ENCODE data around the gene SLC44A2.

The SLC44A2 gene

DNA sequence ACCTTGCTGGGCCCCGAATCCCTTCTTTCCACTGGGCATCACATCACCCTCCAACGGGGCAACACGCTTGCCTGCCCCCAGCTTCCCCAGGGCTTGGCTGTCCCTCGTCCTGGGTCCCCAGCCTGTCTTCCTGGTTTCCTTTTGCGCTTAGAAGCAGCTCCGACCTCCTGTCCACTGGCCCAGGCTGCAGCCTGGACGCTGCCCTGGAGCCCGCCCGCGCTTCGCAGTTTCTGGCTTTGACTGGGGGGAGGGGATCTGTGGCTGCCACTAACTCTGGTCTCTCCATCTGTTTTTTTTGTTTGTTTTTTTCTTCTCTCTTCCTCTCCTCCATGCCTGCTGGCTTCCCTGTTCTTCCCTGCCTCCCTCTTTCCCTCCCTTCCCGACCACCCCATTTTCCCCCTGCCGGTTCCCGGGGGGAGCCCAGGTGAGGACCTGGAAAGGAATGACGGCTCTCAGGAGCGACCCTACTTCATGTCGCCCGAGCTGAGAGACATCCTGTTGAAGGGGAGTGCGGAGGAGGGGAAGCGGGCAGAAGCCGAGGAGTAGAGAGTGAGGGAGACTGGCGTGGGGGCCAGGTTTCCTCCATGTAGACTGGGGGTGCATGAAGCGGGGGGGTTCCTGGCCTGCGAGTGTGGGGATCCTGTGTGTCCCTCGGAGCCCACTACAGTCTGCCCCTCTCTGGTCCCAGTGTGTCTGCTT is 17.3 kb downstream of the SLC44A2 start:
- Histone ChIP-seq H3K4me1 (ENCODE audit: control insufficient read depth, insufficient read depth, low read length) (no peaks in the 10 kb centered on the region), H3K36me3 (ENCODE audit: control insufficient read depth in 2 of 2, insufficient read depth in 1 of 2, low read length in 2 of 2) (peaks cover 0 to 43% of the 10 kb centered on the region in 2 experiments; a peak in 2 of 3 replicates), H3K9me3 (ENCODE audit: control insufficient read depth, insufficient read depth, low read depth, low read length) (no peaks in the 10 kb centered on the region), H3K4me3 (ENCODE audit: low read depth, low read length) (no peak overlapping the region), H3K27ac (ENCODE audit: extremely low read depth, low read depth, low read length) (no peak overlapping the region)
- ChIA-PET CTCF (interaction anchor here (0.5 to 11.5 kb wide), 3 partner anchors 53 to 71 kb away, joined by 4 to 243 read pairs (median 10); no protein-coding TSS in a partner anchor), POLR2A (no interaction called here)
- TF ChIP-seq, protein P1, sequence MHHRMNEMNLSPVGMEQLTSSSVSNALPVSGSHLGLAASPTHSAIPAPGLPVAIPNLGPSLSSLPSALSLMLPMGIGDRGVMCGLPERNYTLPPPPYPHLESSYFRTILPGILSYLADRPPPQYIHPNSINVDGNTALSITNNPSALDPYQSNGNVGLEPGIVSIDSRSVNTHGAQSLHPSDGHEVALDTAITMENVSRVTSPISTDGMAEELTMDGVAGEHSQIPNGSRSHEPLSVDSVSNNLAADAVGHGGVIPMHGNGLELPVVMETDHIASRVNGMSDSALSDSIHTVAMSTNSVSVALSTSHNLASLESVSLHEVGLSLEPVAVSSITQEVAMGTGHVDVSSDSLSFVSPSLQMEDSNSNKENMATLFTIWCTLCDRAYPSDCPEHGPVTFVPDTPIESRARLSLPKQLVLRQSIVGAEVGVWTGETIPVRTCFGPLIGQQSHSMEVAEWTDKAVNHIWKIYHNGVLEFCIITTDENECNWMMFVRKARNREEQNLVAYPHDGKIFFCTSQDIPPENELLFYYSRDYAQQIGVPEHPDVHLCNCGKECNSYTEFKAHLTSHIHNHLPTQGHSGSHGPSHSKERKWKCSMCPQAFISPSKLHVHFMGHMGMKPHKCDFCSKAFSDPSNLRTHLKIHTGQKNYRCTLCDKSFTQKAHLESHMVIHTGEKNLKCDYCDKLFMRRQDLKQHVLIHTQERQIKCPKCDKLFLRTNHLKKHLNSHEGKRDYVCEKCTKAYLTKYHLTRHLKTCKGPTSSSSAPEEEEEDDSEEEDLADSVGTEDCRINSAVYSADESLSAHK (tag by site-specific recombination; IDR thresholded peaks at IDR 0.05): no peak
- 0 out of 2 replicates have a peak, but pooled peaks have one; percentile 16 for TF ChIP-seq ZNF366 (tag by site-specific recombination; conservative IDR thresholded peaks at IDR 0.05)

DNA sequence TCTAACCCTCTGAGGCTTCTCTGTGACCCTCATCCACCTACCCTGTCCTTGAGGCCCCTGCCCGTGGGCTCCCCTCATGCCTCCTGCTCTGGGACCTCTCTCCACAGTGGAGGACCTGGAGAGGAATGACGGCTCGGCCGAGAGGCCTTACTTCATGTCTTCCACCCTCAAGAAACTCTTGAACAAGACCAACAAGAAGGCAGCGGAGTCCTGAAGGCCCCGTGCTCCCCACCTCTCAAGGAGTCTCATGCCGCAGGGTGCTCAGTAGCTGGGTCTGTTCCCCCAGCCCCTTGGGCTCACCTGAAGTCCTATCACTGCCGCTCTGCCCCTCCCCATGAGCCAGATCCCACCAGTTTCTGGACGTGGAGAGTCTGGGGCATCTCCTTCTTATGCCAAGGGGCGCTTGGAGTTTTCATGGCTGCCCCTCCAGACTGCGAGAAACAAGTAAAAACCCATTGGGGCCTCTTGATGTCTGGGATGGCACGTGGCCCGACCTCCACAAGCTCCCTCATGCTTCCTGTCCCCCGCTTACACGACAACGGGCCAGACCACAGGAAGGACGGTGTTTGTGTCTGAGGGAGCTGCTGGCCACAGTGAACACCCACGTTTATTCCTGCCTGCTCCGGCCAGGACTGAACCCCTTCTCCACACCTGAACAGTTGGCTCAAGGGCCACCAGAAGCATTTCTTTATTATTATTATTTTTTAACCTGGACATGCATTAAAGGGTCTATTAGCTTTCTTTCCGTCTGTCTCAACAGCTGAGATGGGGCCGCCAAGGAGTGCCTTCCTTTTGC is 18.0 kb downstream of the SLC44A2 start:
- H3K4me3 ChIP-seq (ENCODE audit: low read depth, low read length): no peak overlapping the region
- H3K36me3 ChIP-seq (ENCODE audit: control insufficient read depth in 2 of 2, insufficient read depth in 1 of 2, low read length in 2 of 2): peaks cover 0 to 36% of the 10 kb centered on the region in 2 experiments; a peak in 2 of 3 replicates
- POLR2A ChIA-PET: interaction anchor here (1.1 to 2.3 kb wide), 2 partner anchors 10 to 62 kb away, joined by 4 to 13 read pairs; no protein-coding TSS in a partner anchor
- H3K4me1 ChIP-seq (ENCODE audit: control insufficient read depth, insufficient read depth, low read length): no peaks in the 10 kb centered on the region
- no peaks in the 10 kb centered on the region for H3K9me3 ChIP-seq (ENCODE audit: control insufficient read depth, insufficient read depth, low read depth, low read length)
- CTCF ChIA-PET: interaction anchor here (0.7 to 11.5 kb wide), 20 partner anchors 14 to 160 kb away, joined by 3 to 243 read pairs (median 7); partner anchors contain the start of gene QTRT1
- no peak overlapping the region for H3K27ac ChIP-seq (ENCODE audit: extremely low read depth, low read depth, low read length)
- TF ChIP-seq ZFP69B (tag by site-specific recombination; IDR thresholded peaks at IDR 0.05) (no peak), ZNF530 (tag by site-specific recombination; IDR thresholded peaks at IDR 0.05; ENCODE audit: low read depth) (no peak), KLF10 (tag by site-specific recombination; IDR thresholded peaks at IDR 0.05) (no peak), ZNF16 (tag by site-specific recombination; IDR thresholded peaks at IDR 0.05; ENCODE audit: low read depth) (no peak), ZNF391 (tag by site-specific recombination; IDR thresholded peaks at IDR 0.05; ENCODE audit: borderline replicate concordance, low read depth) (no peak), ZNF184 (tag by site-specific recombination; IDR thresholded peaks at IDR 0.05) (no peak), ZNF354C (tag by site-specific recombination; IDR thresholded peaks at IDR 0.05; ENCODE audit: borderline replicate concordance, low read depth) (no peak), ZNF10 (tag by site-specific recombination; IDR thresholded peaks at IDR 0.05) (no peak), YY1 (tag by site-specific recombination; IDR thresholded peaks at IDR 0.05) (no peak), ZBTB17 (tag by site-specific recombination; IDR thresholded peaks at IDR 0.05) (no peak), ZNF677 (tag by site-specific recombination; IDR thresholded peaks at IDR 0.05) (no peak)
- TF ChIP-seq, protein P2, sequence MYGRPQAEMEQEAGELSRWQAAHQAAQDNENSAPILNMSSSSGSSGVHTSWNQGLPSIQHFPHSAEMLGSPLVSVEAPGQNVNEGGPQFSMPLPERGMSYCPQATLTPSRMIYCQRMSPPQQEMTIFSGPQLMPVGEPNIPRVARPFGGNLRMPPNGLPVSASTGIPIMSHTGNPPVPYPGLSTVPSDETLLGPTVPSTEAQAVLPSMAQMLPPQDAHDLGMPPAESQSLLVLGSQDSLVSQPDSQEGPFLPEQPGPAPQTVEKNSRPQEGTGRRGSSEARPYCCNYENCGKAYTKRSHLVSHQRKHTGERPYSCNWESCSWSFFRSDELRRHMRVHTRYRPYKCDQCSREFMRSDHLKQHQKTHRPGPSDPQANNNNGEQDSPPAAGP (tag by site-specific recombination; IDR thresholded peaks at IDR 0.05): no peak
- TF ChIP-seq, protein P3, sequence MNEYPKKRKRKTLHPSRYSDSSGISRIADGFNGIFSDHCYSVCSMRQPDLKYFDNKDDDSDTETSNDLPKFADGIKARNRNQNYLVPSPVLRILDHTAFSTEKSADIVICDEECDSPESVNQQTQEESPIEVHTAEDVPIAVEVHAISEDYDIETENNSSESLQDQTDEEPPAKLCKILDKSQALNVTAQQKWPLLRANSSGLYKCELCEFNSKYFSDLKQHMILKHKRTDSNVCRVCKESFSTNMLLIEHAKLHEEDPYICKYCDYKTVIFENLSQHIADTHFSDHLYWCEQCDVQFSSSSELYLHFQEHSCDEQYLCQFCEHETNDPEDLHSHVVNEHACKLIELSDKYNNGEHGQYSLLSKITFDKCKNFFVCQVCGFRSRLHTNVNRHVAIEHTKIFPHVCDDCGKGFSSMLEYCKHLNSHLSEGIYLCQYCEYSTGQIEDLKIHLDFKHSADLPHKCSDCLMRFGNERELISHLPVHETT (tag by site-specific recombination; IDR thresholded peaks at IDR 0.05): no peak
- TF ChIP-seq, protein P4, sequence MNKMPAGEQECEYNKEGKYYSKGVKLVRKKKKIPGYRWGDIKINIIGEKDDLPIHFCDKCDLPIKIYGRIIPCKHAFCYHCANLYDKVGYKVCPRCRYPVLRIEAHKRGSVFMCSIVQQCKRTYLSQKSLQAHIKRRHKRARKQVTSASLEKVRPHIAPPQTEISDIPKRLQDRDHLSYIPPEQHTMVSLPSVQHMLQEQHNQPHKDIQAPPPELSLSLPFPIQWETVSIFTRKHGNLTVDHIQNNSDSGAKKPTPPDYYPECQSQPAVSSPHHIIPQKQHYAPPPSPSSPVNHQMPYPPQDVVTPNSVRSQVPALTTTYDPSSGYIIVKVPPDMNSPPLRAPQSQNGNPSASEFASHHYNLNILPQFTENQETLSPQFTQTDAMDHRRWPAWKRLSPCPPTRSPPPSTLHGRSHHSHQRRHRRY (tag by site-specific recombination; IDR thresholded peaks at IDR 0.05): no peak
- TF ChIP-seq, protein P5, sequence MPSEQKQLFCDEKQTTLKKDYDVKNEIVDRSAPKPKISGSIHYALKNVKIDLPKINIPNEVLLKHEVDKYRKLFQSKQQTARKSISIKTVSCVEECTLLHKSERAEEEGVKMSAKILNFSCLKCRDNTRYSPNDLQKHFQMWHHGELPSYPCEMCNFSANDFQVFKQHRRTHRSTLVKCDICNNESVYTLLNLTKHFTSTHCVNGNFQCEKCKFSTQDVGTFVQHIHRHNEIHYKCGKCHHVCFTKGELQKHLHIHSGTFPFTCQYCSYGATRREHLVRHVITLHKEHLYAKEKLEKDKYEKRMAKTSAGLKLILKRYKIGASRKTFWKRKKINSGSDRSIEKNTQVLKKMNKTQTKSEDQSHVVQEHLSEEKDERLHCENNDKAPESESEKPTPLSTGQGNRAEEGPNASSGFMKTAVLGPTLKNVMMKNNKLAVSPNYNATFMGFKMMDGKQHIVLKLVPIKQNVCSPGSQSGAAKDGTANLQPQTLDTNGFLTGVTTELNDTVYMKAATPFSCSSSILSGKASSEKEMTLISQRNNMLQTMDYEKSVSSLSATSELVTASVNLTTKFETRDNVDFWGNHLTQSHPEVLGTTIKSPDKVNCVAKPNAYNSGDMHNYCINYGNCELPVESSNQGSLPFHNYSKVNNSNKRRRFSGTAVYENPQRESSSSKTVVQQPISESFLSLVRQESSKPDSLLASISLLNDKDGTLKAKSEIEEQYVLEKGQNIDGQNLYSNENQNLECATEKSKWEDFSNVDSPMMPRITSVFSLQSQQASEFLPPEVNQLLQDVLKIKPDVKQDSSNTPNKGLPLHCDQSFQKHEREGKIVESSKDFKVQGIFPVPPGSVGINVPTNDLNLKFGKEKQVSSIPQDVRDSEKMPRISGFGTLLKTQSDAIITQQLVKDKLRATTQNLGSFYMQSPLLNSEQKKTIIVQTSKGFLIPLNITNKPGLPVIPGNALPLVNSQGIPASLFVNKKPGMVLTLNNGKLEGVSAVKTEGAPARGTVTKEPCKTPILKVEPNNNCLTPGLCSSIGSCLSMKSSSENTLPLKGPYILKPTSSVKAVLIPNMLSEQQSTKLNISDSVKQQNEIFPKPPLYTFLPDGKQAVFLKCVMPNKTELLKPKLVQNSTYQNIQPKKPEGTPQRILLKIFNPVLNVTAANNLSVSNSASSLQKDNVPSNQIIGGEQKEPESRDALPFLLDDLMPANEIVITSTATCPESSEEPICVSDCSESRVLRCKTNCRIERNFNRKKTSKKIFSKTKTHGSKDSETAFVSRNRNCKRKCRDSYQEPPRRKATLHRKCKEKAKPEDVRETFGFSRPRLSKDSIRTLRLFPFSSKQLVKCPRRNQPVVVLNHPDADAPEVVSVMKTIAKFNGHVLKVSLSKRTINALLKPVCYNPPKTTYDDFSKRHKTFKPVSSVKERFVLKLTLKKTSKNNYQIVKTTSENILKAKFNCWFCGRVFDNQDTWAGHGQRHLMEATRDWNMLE (tag by site-specific recombination; conservative IDR thresholded peaks at IDR 0.05; ENCODE audit: low read depth): no peak
